DOHH2 (cell line): ENCODE data around the gene FLT3.

Experiments
- H3F3A ChIP-seq: fragments of 200-600 bp; sonication (generic), shearing (Covaris generic); 2 replicates; pipeline ENCODE4 v1.6.0; 2016; ENCODE audit warnings: antibody characterized with exemption, mild to moderate bottlenecking; ENCODE audit not compliant: control insufficient read depth, insufficient read depth
- H3K27ac ChIP-seq: fragments of 200-600 bp; sonication (generic); 2 replicates; pipeline ENCODE4 v1.5.1; 2014; ENCODE audit warnings: low read depth, mild to moderate bottlenecking, low read length, moderate library complexity
- H3K27me3 ChIP-seq: fragments of 200-600 bp; sonication (generic); 2 replicates; pipeline ENCODE4 v1.6.1; 2014; ENCODE audit warnings: mild to moderate bottlenecking, low read length, mixed read lengths; ENCODE audit not compliant: control insufficient read depth
- H3K36me3 ChIP-seq: fragments of 200-600 bp; sonication (generic); 2 replicates; pipeline ENCODE4 v1.6.1; 2014; ENCODE audit warnings: mild to moderate bottlenecking, low read length, moderate library complexity, mixed read lengths; ENCODE audit not compliant: control insufficient read depth
- H3K4me1 ChIP-seq: fragments of 200-600 bp; sonication (generic); 2 replicates; pipeline ENCODE4 v1.6.1; 2014; ENCODE audit warnings: mild to moderate bottlenecking, low read length, mixed read lengths; ENCODE audit not compliant: control insufficient read depth
- H3K4me2 ChIP-seq: fragments of 200-600 bp; sonication (generic); 2 replicates; pipeline ENCODE4 v1.6.0; 2014; ENCODE audit warnings: mild to moderate bottlenecking, low read length, moderate library complexity
- H3K4me3 ChIP-seq: fragments of 200-600 bp; sonication (generic); 2 replicates; pipeline ENCODE4 v1.5.1; 2014; ENCODE audit warnings: mild to moderate bottlenecking, low read length, mixed read lengths
- H3K79me2 ChIP-seq: fragments of 200-600 bp; sonication (generic); 2 replicates; pipeline ENCODE4 v1.6.1; 2014; ENCODE audit warnings: mild to moderate bottlenecking, low read length, mixed read lengths; ENCODE audit not compliant: control insufficient read depth
- H3K9me2 ChIP-seq: fragments of 200-600 bp; sonication (generic); replicated peaks from 2 replicates; pipeline ENCODE4 v1.6.1; 2014; ENCODE audit warnings: mild to moderate bottlenecking, low read length, mixed read lengths; ENCODE audit not compliant: control insufficient read depth
- H3K9me3 ChIP-seq: fragments of 200-600 bp; sonication (generic); 2 replicates; pipeline ENCODE4 v1.6.1; 2014; ENCODE audit warnings: antibody characterized with exemption, low read length, mixed read lengths; ENCODE audit not compliant: control insufficient read depth, insufficient read depth
- H4K20me1 ChIP-seq: fragments of 200-600 bp; sonication (generic); 2 replicates; pipeline ENCODE4 v1.6.0; 2014; ENCODE audit warnings: low read depth, mild to moderate bottlenecking, antibody characterized with exemption, low read length, moderate library complexity; ENCODE audit not compliant: control insufficient read depth, insufficient read depth
- CTCF ChIP-seq: fragments of 200-600 bp; sonication (generic); IDR thresholded peaks from one replicate; pipeline ENCODE4 v1.5.1; 2014; ENCODE audit warnings: antibody characterized with exemption, mild to moderate bottlenecking, low read depth, low read length; ENCODE audit not compliant: poor library complexity, severe bottlenecking
- EZH2phosphoT487 ChIP-seq: fragments of 200-600 bp; sonication (generic); IDR thresholded peaks from 2 replicates; pipeline ENCODE4 v1.6.1; 2017; ENCODE audit warnings: borderline replicate concordance, mild to moderate bottlenecking, antibody characterized with exemption, low read length, moderate library complexity, mixed read lengths

FLT3 gene

DNA sequence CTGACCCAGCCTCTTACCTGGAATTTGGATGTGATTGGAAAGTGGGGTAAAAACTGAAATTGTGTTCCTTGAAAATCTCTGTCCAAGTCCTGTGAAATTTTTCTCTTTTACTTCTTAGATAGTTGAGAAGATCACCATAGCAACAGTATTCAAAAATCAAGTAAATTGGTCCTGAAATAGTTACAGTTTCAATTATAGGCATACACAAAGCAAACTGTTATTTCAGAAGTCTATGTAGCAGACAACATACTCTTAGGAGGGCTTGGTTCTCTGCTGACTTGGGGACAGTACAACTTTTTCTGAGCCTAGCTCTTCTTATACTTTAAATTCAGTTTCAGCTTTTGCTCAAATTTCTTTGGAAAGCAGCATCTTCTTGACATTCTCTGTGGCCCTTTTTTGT, 73.3 kb downstream of the FLT3 start:
- Histone ChIP-seq H3K27me3 (no peaks in the 10 kb centered on the region), H3K79me2 (no peaks in the 10 kb centered on the region), H3K4me1 (no peaks in the 10 kb centered on the region), H3K36me3 (no peaks in the 10 kb centered on the region), H3K4me3 (no peak overlapping the region), H3K27ac (no peak overlapping the region), H3K9me2 (no peaks in the 10 kb centered on the region; the same call in 1 of the 2 replicates), H3K4me2 (no peak overlapping the region), H3K9me3 (no peaks in the 10 kb centered on the region), H4K20me1 (no peaks in the 10 kb centered on the region), H3F3A (no peaks in the 10 kb centered on the region)
- TF ChIP-seq EZH2phosphoT487 (no peak), CTCF (no peak)

- Histone ChIP-seq H3K79me2 (no peaks in the 10 kb centered on the region), H3K4me1 (no peaks in the 10 kb centered on the region), H3K36me3 (no peaks in the 10 kb centered on the region), H3F3A (no peaks in the 10 kb centered on the region), H3K4me3 (no peak overlapping the region), H3K27ac (no peak overlapping the region), H3K9me3 (no peaks in the 10 kb centered on the region), H3K9me2 (no peaks in the 10 kb centered on the region; the same call in 1 of the 2 replicates), H3K27me3 (no peaks in the 10 kb centered on the region), H3K4me2 (no peak overlapping the region), H4K20me1 (no peaks in the 10 kb centered on the region)
- no peak for TF ChIP-seq CTCF
- TF ChIP-seq EZH2phosphoT487 = no peak
These were observed 73.9 kb downstream of the FLT3 start for GRCh38 chr13:28026508-28026907.

- H3K4me1 ChIP-seq = no peaks in the 10 kb centered on the region
- H4K20me1 ChIP-seq = no peaks in the 10 kb centered on the region
- no peak overlapping the region for H3K27ac ChIP-seq
- TF ChIP-seq CTCF (no peak), EZH2phosphoT487 (no peak)
- H3F3A ChIP-seq = no peaks in the 10 kb centered on the region
- no peaks in the 10 kb centered on the region for H3K79me2 ChIP-seq
- H3K4me3 ChIP-seq = no peak overlapping the region
- H3K9me3 ChIP-seq = no peaks in the 10 kb centered on the region
- H3K27me3 ChIP-seq = no peaks in the 10 kb centered on the region
- H3K4me2 ChIP-seq = no peak overlapping the region
- H3K36me3 ChIP-seq = no peaks in the 10 kb centered on the region
- no peaks in the 10 kb centered on the region for H3K9me2 ChIP-seq
These were observed 77.4 kb downstream of the FLT3 start for GRCh38 chr13:28022848-28023518.
